ENCODE measurements around the gene SLC7A11.

The SLC7A11 gene

GRCh38 chr4:138184886-138185285 lies 57.3 kb downstream of the SLC7A11 start:
- Histone ChIP-seq H3K27me3 (ENCODE audit: insufficient read depth, low read depth) (no peaks in the 10 kb centered on the region), H3K36me3 (ENCODE audit: insufficient read depth) (no peaks in the 10 kb centered on the region), H3K9ac (no peak overlapping the region), H3K4me3 (IDR thresholded peaks at IDR 0.05; ENCODE audit: insufficient read depth, low read depth, low read length) (no peak overlapping the region), H2AFZ (ENCODE audit: low read depth) (no peak overlapping the region), H4K20me1 (ENCODE audit: insufficient read depth) (no peaks in the 10 kb centered on the region), H3K4me2 (no peak overlapping the region), H3K79me2 (ENCODE audit: insufficient read depth, low read depth) (no peaks in the 10 kb centered on the region), H3K4me1 (ENCODE audit: low read depth, poor library complexity, severe bottlenecking) (no peaks in the 10 kb centered on the region), H3K27ac (no peak overlapping the region)
- TF ChIP-seq CTCF (conservative IDR thresholded peaks at IDR 0.05; ENCODE audit: low read depth, low read length): no peak

GRCh38 chr4:138182838-138183426 lies 59.2 kb downstream of the SLC7A11 start:
- no peaks in the 10 kb centered on the region for H3K27me3 ChIP-seq (ENCODE audit: insufficient read depth, low read depth)
- no peaks in the 10 kb centered on the region for H3K4me1 ChIP-seq (ENCODE audit: low read depth, poor library complexity, severe bottlenecking)
- no peaks in the 10 kb centered on the region for H3K79me2 ChIP-seq (ENCODE audit: insufficient read depth, low read depth)
- H3K9ac ChIP-seq: no peak overlapping the region
- H3K36me3 ChIP-seq (ENCODE audit: insufficient read depth): no peaks in the 10 kb centered on the region
- H2AFZ ChIP-seq (ENCODE audit: low read depth): no peak overlapping the region
- peak; percentile 73 for TF ChIP-seq CTCF (conservative IDR thresholded peaks at IDR 0.05; ENCODE audit: low read depth, low read length)
- no peaks in the 10 kb centered on the region for H4K20me1 ChIP-seq (ENCODE audit: insufficient read depth)
- no peak overlapping the region for H3K4me3 ChIP-seq (IDR thresholded peaks at IDR 0.05; ENCODE audit: insufficient read depth, low read depth, low read length)
- H3K4me2 ChIP-seq: no peak overlapping the region
- H3K27ac ChIP-seq: no peak overlapping the region

GRCh38 chr4:138181287-138181686 lies 60.9 kb downstream of the SLC7A11 start:
- Histone ChIP-seq H3K36me3 (ENCODE audit: insufficient read depth) (no peaks in the 10 kb centered on the region), H3K27ac (no peak overlapping the region), H3K4me1 (ENCODE audit: low read depth, poor library complexity, severe bottlenecking) (no peaks in the 10 kb centered on the region), H3K4me3 (IDR thresholded peaks at IDR 0.05; ENCODE audit: insufficient read depth, low read depth, low read length) (no peak overlapping the region), H3K79me2 (ENCODE audit: insufficient read depth, low read depth) (no peaks in the 10 kb centered on the region), H2AFZ (ENCODE audit: low read depth) (no peak overlapping the region), H3K9ac (no peak overlapping the region), H4K20me1 (ENCODE audit: insufficient read depth) (no peaks in the 10 kb centered on the region), H3K27me3 (ENCODE audit: insufficient read depth, low read depth) (no peaks in the 10 kb centered on the region), H3K4me2 (no peak overlapping the region)
- no peak for TF ChIP-seq CTCF (conservative IDR thresholded peaks at IDR 0.05; ENCODE audit: low read depth, low read length)

- no peaks in the 10 kb centered on the region for H3K27me3 ChIP-seq (ENCODE audit: insufficient read depth, low read depth)
- H3K9ac ChIP-seq: no peak overlapping the region
- H3K36me3 ChIP-seq (ENCODE audit: insufficient read depth): no peaks in the 10 kb centered on the region
- H3K4me1 ChIP-seq (ENCODE audit: low read depth, poor library complexity, severe bottlenecking): no peaks in the 10 kb centered on the region
- H3K27ac ChIP-seq: no peak overlapping the region
- H4K20me1 ChIP-seq (ENCODE audit: insufficient read depth): no peaks in the 10 kb centered on the region
- no peak overlapping the region for H3K4me2 ChIP-seq
- no peak for TF ChIP-seq CTCF (conservative IDR thresholded peaks at IDR 0.05; ENCODE audit: low read depth, low read length)
- no peaks in the 10 kb centered on the region for H3K79me2 ChIP-seq (ENCODE audit: insufficient read depth, low read depth)
- H3K4me3 ChIP-seq (IDR thresholded peaks at IDR 0.05; ENCODE audit: insufficient read depth, low read depth, low read length): no peak overlapping the region
- H2AFZ ChIP-seq (ENCODE audit: low read depth): no peak overlapping the region
Observed at GRCh38 chr4:138178566-138178965, 63.6 kb downstream of the SLC7A11 start.

Data from KMS-11 (cell line).